Right atrium auricular region (tissue), 2 donors: ENCODE data around the gene PLCH2. TPM values are rescaled to one million over a fixed set of nuclear protein-coding genes. Genes with fewer than 3 reads are reported as not detected.

Experiments used
- DNase-seq: peaks from one replicate; pipeline ENCODE4 v3.0.0-alpha.2; 2019; ENCODE audit warnings: low spot score
- H3K27ac ChIP-seq, 2 donors: fragments of 200-600 bp; sonication (generic); 1 replicate in 1 of 2; 2 replicates in 1 of 2; pipeline ENCODE4 v1.5.1; 2016 to 2019
- H3K27me3 ChIP-seq, 2 donors: fragments of 200-600 bp; sonication (generic); one replicate each; pipeline versions ENCODE4 v1.5.1 to v1.6.0; 2017 to 2019
- H3K36me3 ChIP-seq: fragments of 200-600 bp; sonication (generic); one replicate; pipeline ENCODE4 v1.5.1; 2016
- H3K4me1 ChIP-seq, 2 donors: fragments of 200-600 bp; sonication (generic); one replicate each; pipeline versions ENCODE4 v1.5.1 to v1.6.0; 2017 to 2019
- H3K4me3 ChIP-seq, 2 donors: fragments of 200-600 bp; sonication (generic); 1 replicate in 1 of 2; 2 replicates in 1 of 2; pipeline ENCODE4 v1.5.1; 2017 to 2019; ENCODE audit warnings: mild to moderate bottlenecking in 1 of 2, moderate library complexity in 1 of 2
- H3K9me3 ChIP-seq, 2 donors: fragments of 200-600 bp; sonication (generic); one replicate each; pipeline ENCODE4 v1.5.1; 2019
- CTCF ChIP-seq, 2 donors: fragments of 200-600 bp; sonication (generic); IDR thresholded peaks; one replicate each; pipeline ENCODE4 v1.5.1; 2019; ENCODE audit warnings: antibody characterized with exemption in 2 of 2
- total RNA-seq, 2 donors: library from RNA; depleted of rRNA; stranded (reverse); fragments of >200 nt; gene quantifications; one replicate each; pipeline ENCODE4 v1.1.0, GENCODE V29; 2016

Gene PLCH2
- total RNA-seq, 2 donors from 2014 or later: 0.12 TPM; not detected in 1

- no peak for TF ChIP-seq CTCF (IDR thresholded peaks at IDR 0.05)
- no peak overlapping the region for H3K27ac ChIP-seq
- DNase-seq: no peak
- no peaks in the 10 kb centered on the region for H3K36me3 ChIP-seq
- H3K4me1 ChIP-seq: peaks cover 0 to 42% of the 10 kb centered on the region in 2 donors
- no peak overlapping the region for H3K4me3 ChIP-seq
- no peaks in the 10 kb centered on the region for H3K27me3 ChIP-seq
- H3K9me3 ChIP-seq: no peaks in the 10 kb centered on the region
Observed at GRCh38 chr1:2553871-2554620, 78.0 kb downstream of the PLCH2 start.

- peak in 1 of 2 donors; percentile 61 for TF ChIP-seq CTCF (IDR thresholded peaks at IDR 0.05)
- Histone ChIP-seq H3K27me3 (no peaks in the 10 kb centered on the region), H3K27ac (peak overlapping the region; percentile 83), H3K4me1 (peaks cover 0 to 35% of the 10 kb centered on the region in 2 donors), H3K36me3 (no peaks in the 10 kb centered on the region), H3K4me3 (peak overlapping the region in 1 of 2 donors; percentile 60), H3K9me3 (no peaks in the 10 kb centered on the region)
- no peak for DNase-seq
Observed at GRCh38 chr1:2554621-2555387, 78.7 kb downstream of the PLCH2 start.

Other genes with a start within 250 kb of the PLCH2 start
- 10 to 100 TPM; 36.7 to 57.2 TPM for gene SKI, start 248.0 kb upstream of the PLCH2 start, total RNA-seq
- 1 to 10 TPM; 2.2 to 3.8 TPM for gene MORN1, start 84.7 kb upstream of the PLCH2 start, total RNA-seq
- 10 to 100 TPM; 38.8 to 47.2 TPM for gene RER1, start 84.4 kb upstream of the PLCH2 start, total RNA-seq
- gene PEX10, start 63.7 kb upstream of the PLCH2 start, total RNA-seq: 10 to 100 TPM; 16.2 to 17.4 TPM
- gene PANK4, start 50.3 kb downstream of the PLCH2 start, total RNA-seq: 10 to 100 TPM; 27.0 to 41.5 TPM
- not detected for gene HES5, start 54.0 kb downstream of the PLCH2 start, total RNA-seq
- gene TNFRSF14, start 80.1 kb downstream of the PLCH2 start, total RNA-seq: 10 to 100 TPM in 1 of 2 donors, 1 to 10 TPM in 1; 9.2 to 14.5 TPM
- gene PRXL2B, start 110.5 kb downstream of the PLCH2 start, total RNA-seq: 1 to 10 TPM; 6.4 to 6.8 TPM
- gene MMEL1, start 156.7 kb downstream of the PLCH2 start, total RNA-seq: not detected